GM18505 (cell line): ENCODE data around the gene PRMT7.
A peak's percentile ranks its signal among the peaks of the same experiment; 100 is the strongest.

ENCODE experiments used
- ATAC-seq: cut with Tn5 transposase; IDR thresholded peaks from one replicate; pipeline ENCODE4 v1.9.1; 2021; ENCODE audit not compliant: unreplicated experiment
- POLR2A ChIP-seq: IDR thresholded peaks from 4 replicates; pipeline ENCODE4 v1.6.1; 2011; ENCODE audit warnings: borderline replicate concordance; ENCODE audit not compliant: insufficient read depth, insufficient read length; ENCODE audit errors: extremely low read depth

The PRMT7 gene

GRCh38 chr16:68362947-68363657 is 52.3 kb downstream of the PRMT7 start:
- no peak for ATAC-seq
- no peak for TF ChIP-seq POLR2A

- no peak for ATAC-seq
- TF ChIP-seq POLR2A, result no peak
These were observed 53.1 kb downstream of the PRMT7 start for GRCh38 chr16:68363658-68364521.

GRCh38 chr16:68364561-68364998 is 53.8 kb downstream of the PRMT7 start:
- no peak for TF ChIP-seq POLR2A
- ATAC-seq, result no peak

- no peak for ATAC-seq
- no peak for TF ChIP-seq POLR2A
These were observed 54.5 kb downstream of the PRMT7 start for GRCh38 chr16:68365167-68365817.

- ATAC-seq, result no peak
- no peak for TF ChIP-seq POLR2A
These were observed 55.2 kb downstream of the PRMT7 start for GRCh38 chr16:68366062-68366461.

GRCh38 chr16:68367030-68367429 is 56.2 kb downstream of the PRMT7 start:
- no peak for TF ChIP-seq POLR2A
- no peak for ATAC-seq

- no peak for ATAC-seq
- TF ChIP-seq POLR2A, result no peak
These were observed 56.6 kb downstream of the PRMT7 start for GRCh38 chr16:68367440-68367839.

GRCh38 chr16:68367891-68368290 is 57.1 kb downstream of the PRMT7 start:
- no peak for ATAC-seq

GRCh38 chr16:68368301-68368888 is 57.6 kb downstream of the PRMT7 start:
- no peak for ATAC-seq
- no peak for TF ChIP-seq POLR2A

More at GRCh38 chr16:68367891-68368290, 57.1 kb downstream of the PRMT7 start:
- TF ChIP-seq POLR2A, result no peak

- ATAC-seq, result no peak
- TF ChIP-seq POLR2A, result no peak
These were observed 58.3 kb downstream of the PRMT7 start for GRCh38 chr16:68369168-68369567.

GRCh38 chr16:68369697-68370580 is 59.1 kb downstream of the PRMT7 start:
- no peak for TF ChIP-seq POLR2A
- peak; percentile 49 for ATAC-seq

- no peak for TF ChIP-seq POLR2A
- no peak for ATAC-seq
These were observed 59.9 kb downstream of the PRMT7 start for GRCh38 chr16:68370581-68371275.
